BJ (cell line): ENCODE measurements around the gene GNAI2. TPM values are rescaled to one million over a fixed set of nuclear protein-coding genes. Genes with fewer than 3 reads are reported as not detected.

Source experiments
- CTCF ChIA-PET: fragments of 350-600 bp; formaldehyde crosslinking; extraction: SDS; loops from one replicate; lab custom pipeline; 2021; ENCODE audit warnings: antibody characterized with exemption, inconsistent platforms; lab: Yijun Ruan, JAX
- POLR2A ChIA-PET: fragments of 300-600 bp; sonication (Branson Sonifier 250); formaldehyde crosslinking; extraction: SDS; loops from one replicate; lab custom pipeline; 2021; ENCODE audit warnings: antibody characterized with exemption; lab: Charles Lee
- DNase-seq: peaks from one replicate; pipeline ENCODE4 v3.0.0-alpha.2; 2011; ENCODE audit warnings: low read depth
- H3K27me3 ChIP-seq: 2 replicates; pipeline ENCODE4 v1.6.0; 2011; ENCODE audit warnings: low read length; ENCODE audit not compliant: control insufficient read depth, insufficient read depth
- H3K36me3 ChIP-seq: 2 replicates; pipeline ENCODE4 v1.5.1; 2011; ENCODE audit warnings: low read length; ENCODE audit not compliant: control insufficient read depth, insufficient read depth
- H3K4me3 ChIP-seq: 2 replicates; pipeline ENCODE4 v1.5.1; 2011; ENCODE audit warnings: low read depth, mild to moderate bottlenecking, control low read depth, low read length
- polyA plus RNA-seq: library from polyadenylated mRNA; depleted of rRNA; stranded (reverse); fragments of >200 nt; gene quantifications from 2 replicates; pipeline ENCODE4 v1.2.3, GENCODE V29; 2011
- TF ChIP-seq, protein P1 (sequence below): IDR thresholded peaks from 2 replicates; pipeline ENCODE4 v1.5.1; 2011; ENCODE audit warnings: low read depth, mild to moderate bottlenecking, control low read depth, inconsistent platforms, low read length, moderate library complexity; ENCODE audit not compliant: insufficient read depth

GNAI2 gene
- polyA plus RNA-seq, 1 experiment: 887 TPM

GRCh38 chr3:50287262-50287661, 51.3 kb downstream of the GNAI2 start:
- POLR2A ChIA-PET: no interaction called here
- Histone ChIP-seq H3K27me3 (no peaks in the 10 kb centered on the region), H3K36me3 (peaks cover 31% of the 10 kb centered on the region), H3K4me3 (no peak overlapping the region)
- TF ChIP-seq, protein P1, sequence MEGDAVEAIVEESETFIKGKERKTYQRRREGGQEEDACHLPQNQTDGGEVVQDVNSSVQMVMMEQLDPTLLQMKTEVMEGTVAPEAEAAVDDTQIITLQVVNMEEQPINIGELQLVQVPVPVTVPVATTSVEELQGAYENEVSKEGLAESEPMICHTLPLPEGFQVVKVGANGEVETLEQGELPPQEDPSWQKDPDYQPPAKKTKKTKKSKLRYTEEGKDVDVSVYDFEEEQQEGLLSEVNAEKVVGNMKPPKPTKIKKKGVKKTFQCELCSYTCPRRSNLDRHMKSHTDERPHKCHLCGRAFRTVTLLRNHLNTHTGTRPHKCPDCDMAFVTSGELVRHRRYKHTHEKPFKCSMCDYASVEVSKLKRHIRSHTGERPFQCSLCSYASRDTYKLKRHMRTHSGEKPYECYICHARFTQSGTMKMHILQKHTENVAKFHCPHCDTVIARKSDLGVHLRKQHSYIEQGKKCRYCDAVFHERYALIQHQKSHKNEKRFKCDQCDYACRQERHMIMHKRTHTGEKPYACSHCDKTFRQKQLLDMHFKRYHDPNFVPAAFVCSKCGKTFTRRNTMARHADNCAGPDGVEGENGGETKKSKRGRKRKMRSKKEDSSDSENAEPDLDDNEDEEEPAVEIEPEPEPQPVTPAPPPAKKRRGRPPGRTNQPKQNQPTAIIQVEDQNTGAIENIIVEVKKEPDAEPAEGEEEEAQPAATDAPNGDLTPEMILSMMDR: no peak
- CTCF ChIA-PET: no interaction called here
- DNase-seq: no peak

DNA sequence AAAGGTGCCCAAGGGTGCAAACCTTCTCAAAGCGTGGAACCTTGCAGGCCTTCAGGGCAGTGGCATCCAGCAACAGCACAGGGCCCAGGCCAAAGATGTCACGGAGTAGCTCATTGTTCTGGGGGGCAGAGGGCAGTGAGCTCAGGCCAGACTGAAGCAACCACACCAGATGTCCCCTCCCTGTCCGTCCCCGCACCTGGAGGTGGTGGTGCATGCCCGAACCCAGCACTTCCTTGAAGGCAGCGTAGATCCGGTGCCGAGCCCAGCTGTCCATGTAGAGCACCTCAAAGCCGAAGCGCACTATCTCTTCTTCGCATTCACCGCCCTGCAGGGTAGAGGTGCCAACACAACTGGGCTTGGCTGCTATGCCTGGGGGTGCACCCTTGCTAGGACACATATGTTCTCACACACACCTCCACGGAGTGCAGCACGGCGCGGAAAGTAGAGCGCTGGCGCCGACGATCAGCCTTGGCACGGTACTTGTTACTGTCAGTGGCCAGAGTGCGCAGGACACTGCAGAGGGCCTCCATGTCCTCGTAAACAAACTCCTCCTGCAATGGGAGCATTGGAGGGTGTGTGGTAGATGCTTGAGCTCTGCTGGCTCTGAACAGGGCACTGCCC, 52.5 kb downstream of the GNAI2 start:
- Histone ChIP-seq H3K4me3 (no peak overlapping the region), H3K27me3 (no peaks in the 10 kb centered on the region), H3K36me3 (peaks cover 31% of the 10 kb centered on the region)
- ChIA-PET POLR2A (no interaction called here), CTCF (interaction anchor here (0.6 to 2.0 kb wide), 5 partner anchors 7 to 99 kb away, joined by 3 to 5 read pairs (median 4); no protein-coding TSS in a partner anchor)
- no peak for DNase-seq
- TF ChIP-seq, protein P1: no peak

DNA sequence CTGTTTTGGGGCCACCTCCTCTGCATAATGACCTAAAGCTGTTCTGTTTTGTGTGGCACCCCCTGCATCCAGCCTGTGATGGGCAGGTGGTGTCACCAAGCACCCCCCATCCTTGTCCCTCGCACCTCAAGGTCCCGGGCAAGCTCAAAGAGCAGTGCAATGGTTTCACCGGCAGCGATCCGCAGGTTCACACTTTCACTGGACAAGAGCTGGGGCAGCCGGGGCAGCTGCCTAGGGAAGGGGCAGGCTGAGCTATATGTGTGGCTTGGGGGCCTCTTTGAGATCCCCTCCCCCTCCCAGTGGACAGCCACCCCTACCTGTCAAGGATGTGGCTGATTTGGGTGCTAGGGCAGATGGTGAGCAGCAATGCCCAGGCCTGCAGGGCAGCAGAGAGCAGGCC, 53.1 kb downstream of the GNAI2 start:
- H3K4me3 ChIP-seq: no peak overlapping the region
- H3K36me3 ChIP-seq: peaks cover 31% of the 10 kb centered on the region
- ChIA-PET CTCF (interaction anchor here (1.1 to 2.0 kb wide), 5 partner anchors 15 to 100 kb away, joined by 3 to 5 read pairs (median 4); partner anchors contain the start of gene GNAI2), POLR2A (no interaction called here)
- TF ChIP-seq, protein P1: no peak
- DNase-seq: no peak
- no peaks in the 10 kb centered on the region for H3K27me3 ChIP-seq

GRCh38 chr3:50290161-50290641, 54.2 kb downstream of the GNAI2 start:
- TF ChIP-seq, protein P1: no peak
- Histone ChIP-seq H3K27me3 (no peaks in the 10 kb centered on the region), H3K36me3 (peaks cover 31% of the 10 kb centered on the region), H3K4me3 (no peak overlapping the region)
- ChIA-PET POLR2A (no interaction called here), CTCF (interaction anchor here (1.1 to 2.0 kb wide), 4 partner anchors 16 to 64 kb away, joined by 3 to 5 read pairs (median 4); partner anchors contain the start of gene GNAI2)
- no peak for DNase-seq
